ENCODE data around the gene GDPGP1.

GDPGP1 gene

GRCh38 chr15:90207252-90207651 lies 26.8 kb upstream of the GDPGP1 start:
- no peak overlapping the region for H3K4me3 ChIP-seq (ENCODE audit: low read depth, low read length)
- TF ChIP-seq CTCF (IDR thresholded peaks at IDR 0.05; ENCODE audit: low read depth, low read length), result no peak

DNA sequence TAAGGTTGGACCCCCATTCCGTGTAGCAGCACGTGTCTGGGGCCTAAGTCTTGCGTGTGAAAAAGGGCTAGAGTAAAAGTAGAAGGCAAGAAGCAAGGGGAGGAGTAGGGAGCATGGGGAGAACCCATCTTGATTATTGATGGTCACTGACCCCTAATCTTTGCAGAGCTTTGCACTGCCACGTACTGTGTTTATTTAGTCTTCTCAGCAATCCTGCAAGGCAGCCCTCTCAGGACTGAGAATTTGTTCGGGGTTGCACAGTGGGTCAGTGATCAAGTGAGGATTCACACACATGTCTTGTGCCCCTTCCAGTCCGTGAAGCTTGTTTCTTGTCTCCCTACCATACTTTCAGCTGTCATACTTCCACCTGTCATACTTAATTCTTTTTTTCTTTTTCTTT lies 25.7 kb upstream of the GDPGP1 start:
- no peak for TF ChIP-seq CTCF (IDR thresholded peaks at IDR 0.05; ENCODE audit: low read depth, low read length)
- H3K4me3 ChIP-seq (ENCODE audit: low read depth, low read length), result no peak overlapping the region

DNA sequence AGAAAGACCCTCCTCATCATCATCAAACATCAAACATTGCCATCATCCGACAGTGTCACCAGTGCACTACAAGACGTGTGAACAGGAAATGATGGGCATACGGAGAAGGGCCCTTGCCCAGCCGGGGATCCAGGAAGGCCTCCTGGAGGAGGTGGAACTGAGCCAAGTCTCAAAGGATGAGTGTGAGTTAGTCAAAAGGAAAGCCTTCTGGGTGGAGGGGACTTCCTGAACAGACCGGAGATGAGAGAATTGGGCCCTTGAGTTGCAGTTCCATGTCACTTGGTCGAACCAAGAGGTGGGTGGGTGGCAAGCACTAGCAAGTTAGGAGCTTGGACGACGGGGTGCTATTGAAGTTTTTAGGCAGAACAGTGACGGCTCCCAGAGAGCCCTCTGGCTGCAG lies 24.4 kb upstream of the GDPGP1 start:
- no peak for TF ChIP-seq CTCF (IDR thresholded peaks at IDR 0.05; ENCODE audit: low read depth, low read length)

GRCh38 chr15:90210593-90210992 lies 23.4 kb upstream of the GDPGP1 start:
- H3K4me3 ChIP-seq (ENCODE audit: low read depth, low read length), result no peak overlapping the region
- no peak for TF ChIP-seq CTCF (IDR thresholded peaks at IDR 0.05; ENCODE audit: low read depth, low read length)

More for the DNA sequence above, 24.4 kb upstream of the GDPGP1 start:
- no peak overlapping the region for H3K4me3 ChIP-seq (ENCODE audit: low read depth, low read length)

GRCh38 chr15:90211009-90211408 lies 23.0 kb upstream of the GDPGP1 start:
- TF ChIP-seq CTCF (IDR thresholded peaks at IDR 0.05; ENCODE audit: low read depth, low read length), result no peak

DNA sequence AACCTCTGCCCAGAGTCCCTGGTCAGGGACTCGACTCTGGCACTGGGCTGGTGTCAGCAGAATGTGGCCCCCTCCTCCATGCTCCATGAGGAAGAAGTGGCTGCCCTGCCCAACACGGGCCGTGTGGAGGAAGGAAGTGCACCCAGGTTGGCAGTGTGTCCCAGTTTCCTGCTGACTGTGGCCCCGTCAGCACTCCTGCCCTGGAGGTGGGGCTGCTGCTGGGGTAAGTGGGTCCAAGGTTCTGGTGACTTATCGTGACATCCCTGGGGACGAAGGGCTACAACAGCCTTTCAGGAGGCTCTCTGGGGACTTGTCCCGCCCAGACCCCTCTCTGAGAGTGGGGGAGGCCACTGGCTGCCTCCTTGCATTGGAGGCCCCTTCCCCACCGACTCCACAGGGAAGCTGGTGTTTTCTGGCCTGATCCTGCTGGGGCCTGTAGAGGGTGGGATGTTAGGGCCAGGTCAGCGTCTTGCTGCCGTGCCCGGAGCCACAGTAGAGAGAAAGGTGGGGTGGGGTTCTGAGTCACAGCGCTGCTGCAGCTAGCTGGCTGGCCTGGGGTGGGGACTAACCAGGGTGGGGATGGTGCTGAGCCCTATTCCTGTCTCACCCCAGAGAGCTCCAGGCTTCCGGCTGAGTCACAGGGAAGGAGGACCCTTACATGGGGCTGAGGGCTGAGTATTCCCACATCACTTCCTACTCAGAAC lies 22.4 kb upstream of the GDPGP1 start:
- no peak overlapping the region for H3K4me3 ChIP-seq (ENCODE audit: low read depth, low read length)
- no peak for TF ChIP-seq CTCF (IDR thresholded peaks at IDR 0.05; ENCODE audit: low read depth, low read length)

More at GRCh38 chr15:90211009-90211408, 23.0 kb upstream of the GDPGP1 start:
- no peak overlapping the region for H3K4me3 ChIP-seq (ENCODE audit: low read depth, low read length)

GRCh38 chr15:90212221-90213098 lies 21.5 kb upstream of the GDPGP1 start:
- no peak for TF ChIP-seq CTCF (IDR thresholded peaks at IDR 0.05; ENCODE audit: low read depth, low read length)
- no peak overlapping the region for H3K4me3 ChIP-seq (ENCODE audit: low read depth, low read length)

All from WI38 (cell line).